ENCODE measurements around the gene FAM200C. TPM values are rescaled to one million over a fixed set of nuclear protein-coding genes. Genes with fewer than 3 reads are reported as not detected.
A peak's percentile ranks its signal among the peaks of the same experiment; 100 is the strongest.
"Not testable (repeated sequence)": the region's sequence is repeated elsewhere in the genome, so short reads cannot be mapped to it uniquely, and the experiment has no call there.

FAM200C gene
- total RNA-seq, 4 donors from 2014 or later: 0.87 to 3.2 (median 1.8) TPM

- no peaks in the 10 kb centered on the region for H3K36me3 ChIP-seq
- peaks cover 4 to 30% (median 7%) of the 10 kb centered on the region in 3 donors for H3K4me1 ChIP-seq
- peak overlapping the region; percentile 10 to 59 (median 45) for H3K4me3 ChIP-seq
- H3K9me3 ChIP-seq: no peaks in the 10 kb centered on the region
- H3K27me3 ChIP-seq: no peaks in the 10 kb centered on the region
- peak overlapping the region in 3 of 4 donors; percentile 42 to 66 (median 64) for H3K27ac ChIP-seq
- intact Hi-C loops (cut with DNase I): no loop called here
- 1 to 4% methylated on average over 14 to 15 of the region's 18 CpGs for WGBS, 2 donors
- DNase-seq: no peak
- TF ChIP-seq POLR2A (IDR thresholded peaks at IDR 0.05): no peak
- TF ChIP-seq CTCF (IDR thresholded peaks at IDR 0.05): peak; percentile 51 to 70 (median 65)
Observed at GRCh38 chr5:160438316-160439204, 38.7 kb upstream of the FAM200C start.

- Histone ChIP-seq H3K27me3 (no peaks in the 10 kb centered on the region), H3K36me3 (no peaks in the 10 kb centered on the region), H3K27ac (no peak overlapping the region), H3K4me1 (peaks cover 4 to 38% (median 7%) of the 10 kb centered on the region in 3 donors), H3K9me3 (no peaks in the 10 kb centered on the region), H3K4me3 (no peak overlapping the region)
- no peak for DNase-seq
- TF ChIP-seq POLR2A (IDR thresholded peaks at IDR 0.05): no peak
- no peak for TF ChIP-seq CTCF (IDR thresholded peaks at IDR 0.05)
- intact Hi-C loops (cut with DNase I): no loop called here
Observed at GRCh38 chr5:160437271-160437670, 37.4 kb upstream of the FAM200C start.

- DNase-seq; H3K9me3 ChIP-seq; H3K36me3 ChIP-seq; H3K4me3 ChIP-seq; H3K27me3 ChIP-seq; H3K27ac ChIP-seq; intact Hi-C loops (cut with DNase I): not testable (repeated sequence)
- H3K4me1 ChIP-seq: peaks cover 4 to 38% (median 7%) of the 10 kb centered on the region in 3 donors
- WGBS, 2 donors: 52 to 59% methylated on average over 6 of the region's 6 CpGs
Observed at GRCh38 chr5:160436661-160437060, 36.8 kb upstream of the FAM200C start.

- 89 to 90% methylated on average over 4 of the region's 4 CpGs for WGBS, 2 donors
- Histone ChIP-seq H3K36me3 (no peaks in the 10 kb centered on the region), H3K4me1 (peaks cover 4 to 38% (median 7%) of the 10 kb centered on the region in 3 donors), H3K27me3 (no peaks in the 10 kb centered on the region), H3K9me3 (no peaks in the 10 kb centered on the region), H3K27ac (no peak overlapping the region), H3K4me3 (no peak overlapping the region)
- TF ChIP-seq POLR2A (IDR thresholded peaks at IDR 0.05) (no peak), CTCF (IDR thresholded peaks at IDR 0.05) (no peak)
- no peak for DNase-seq
- intact Hi-C loops (cut with DNase I): no loop called here
Observed at GRCh38 chr5:160436017-160436416, 36.2 kb upstream of the FAM200C start.

- no peak for TF ChIP-seq CTCF (IDR thresholded peaks at IDR 0.05)
- TF ChIP-seq POLR2A (IDR thresholded peaks at IDR 0.05): no peak
- Histone ChIP-seq H3K9me3 (no peaks in the 10 kb centered on the region), H3K36me3 (peaks cover 0 to under 1% (median 0%) of the 10 kb centered on the region in 3 donors), H3K4me3 (no peak overlapping the region), H3K27ac (no peak overlapping the region), H3K27me3 (no peaks in the 10 kb centered on the region), H3K4me1 (peaks cover 4 to 38% (median 7%) of the 10 kb centered on the region in 3 donors)
- DNase-seq: no peak
- WGBS, 2 donors: 80 to 82% methylated on average over 1 of the region's 1 CpG
- intact Hi-C loops (cut with DNase I): no loop called here
Observed at GRCh38 chr5:160435532-160435931, 35.7 kb upstream of the FAM200C start.

All from esophagus squamous epithelium (tissue), 5 donors.